Neural cell (in vitro differentiated cells): Measurements from ENCODE around the gene STRN3.

Experiments used
- CTCF ChIP-seq: fragments of 450-650 bp; IDR thresholded peaks from 2 replicates; pipeline ENCODE4 v1.5.1; 2014; ENCODE audit warnings: antibody characterized with exemption, mild to moderate bottlenecking, moderate library complexity; ENCODE audit not compliant: poor library complexity, severe bottlenecking
- EP300 ChIP-seq: fragments of 450-650 bp; conservative IDR thresholded peaks from 2 replicates; pipeline ENCODE4 v1.6.1; 2014; ENCODE audit warnings: antibody characterized with exemption, mild to moderate bottlenecking, moderate library complexity; ENCODE audit not compliant: poor library complexity, severe bottlenecking
- EZH2 ChIP-seq: fragments of 200-600, 300-800 bp; shearing (Covaris generic), sonication (generic); IDR thresholded peaks from 2 replicates; pipeline ENCODE4 v1.6.1; 2014; ENCODE audit warnings: antibody characterized with exemption, low read length, borderline replicate concordance, mild to moderate bottlenecking; ENCODE audit not compliant: insufficient read depth, poor library complexity, severe bottlenecking
- MXI1 ChIP-seq: fragments of 450-650 bp; conservative IDR thresholded peaks from 2 replicates; pipeline ENCODE4 v1.6.1; 2014; ENCODE audit warnings: antibody characterized with exemption, mild to moderate bottlenecking; ENCODE audit not compliant: poor library complexity, severe bottlenecking
- POLR2AphosphoS5 ChIP-seq: IDR thresholded peaks from 2 replicates; pipeline ENCODE4 v1.6.1; 2012
- RAD21 ChIP-seq: fragments of 450-650 bp; conservative IDR thresholded peaks from 2 replicates; pipeline ENCODE4 v1.6.1; 2014; ENCODE audit warnings: antibody characterized with exemption, mild to moderate bottlenecking, moderate library complexity
- REST ChIP-seq: IDR thresholded peaks from 2 replicates; pipeline ENCODE4 v1.6.1; 2012; ENCODE audit warnings: borderline replicate concordance
- SMC3 ChIP-seq: fragments of 450-650 bp; conservative IDR thresholded peaks from 2 replicates; pipeline ENCODE4 v1.6.1; 2014; ENCODE audit warnings: antibody characterized with exemption, mild to moderate bottlenecking, moderate library complexity; ENCODE audit not compliant: poor library complexity
- TAF1 ChIP-seq: IDR thresholded peaks from 2 replicates; pipeline ENCODE4 v1.6.1; 2012; ENCODE audit warnings: low read depth

GRCh38 chr14:30882431-30882830 is 143.7 kb downstream of the STRN3 start:
- no peak for TF ChIP-seq CTCF
- no peak for TF ChIP-seq EZH2
- no peak for TF ChIP-seq SMC3
- no peak for TF ChIP-seq TAF1
- no peak for TF ChIP-seq REST
- TF ChIP-seq POLR2AphosphoS5 = no peak
- no peak for TF ChIP-seq MXI1
- TF ChIP-seq EP300 = no peak
- no peak for TF ChIP-seq RAD21
